ENCODE data around the gene ITGA11. TPM values are rescaled to one million over a fixed set of nuclear protein-coding genes. Genes with fewer than 3 reads are reported as not detected.

ITGA11 gene
- total RNA-seq, 2 experiments from 2014 or later, result under 0.01 TPM; not detected in 1

- no TSS peak for BruUV-seq (replicated peaks)
- no peaks in the 10 kb centered on the region; the same call in 1 of the 2 replicates for H3K9me2 ChIP-seq (ENCODE audit: insufficient read depth, low read length)
Observed at GRCh38 chr15:68449389-68449788, 17.4 kb upstream of the ITGA11 start.

GRCh38 chr15:68447976-68448755 is 16.2 kb upstream of the ITGA11 start:
- POLR2A ChIA-PET, result interaction anchor here (0.5 kb wide), 1 partner anchor 21 kb away, joined by 11 read pairs; no protein-coding TSS in a partner anchor
- no peaks in the 10 kb centered on the region; the same call in 1 of the 2 replicates for H3K9me2 ChIP-seq (ENCODE audit: insufficient read depth, low read length)
- CTCF ChIA-PET (ENCODE audit: unreplicated experiment), result no interaction called here
- H3K27ac ChIP-seq (ENCODE audit: low read depth, low read length, poor library complexity, severe bottlenecking), result no peak overlapping the region
- no peak overlapping the region for H3K4me3 ChIP-seq (ENCODE audit: low read depth, low read length, poor library complexity, severe bottlenecking)
- H3K79me2 ChIP-seq (ENCODE audit: insufficient read depth, low read depth, low read length), result no peaks in the 10 kb centered on the region
- BruUV-seq (replicated peaks), result no TSS peak
- no peak for DNase-seq (ENCODE audit: low spot score)
- no peak for TF ChIP-seq EZH2phosphoT487 (IDR thresholded peaks at IDR 0.05; ENCODE audit: borderline replicate concordance, low read depth, low read length)
- TF ChIP-seq, protein P1, sequence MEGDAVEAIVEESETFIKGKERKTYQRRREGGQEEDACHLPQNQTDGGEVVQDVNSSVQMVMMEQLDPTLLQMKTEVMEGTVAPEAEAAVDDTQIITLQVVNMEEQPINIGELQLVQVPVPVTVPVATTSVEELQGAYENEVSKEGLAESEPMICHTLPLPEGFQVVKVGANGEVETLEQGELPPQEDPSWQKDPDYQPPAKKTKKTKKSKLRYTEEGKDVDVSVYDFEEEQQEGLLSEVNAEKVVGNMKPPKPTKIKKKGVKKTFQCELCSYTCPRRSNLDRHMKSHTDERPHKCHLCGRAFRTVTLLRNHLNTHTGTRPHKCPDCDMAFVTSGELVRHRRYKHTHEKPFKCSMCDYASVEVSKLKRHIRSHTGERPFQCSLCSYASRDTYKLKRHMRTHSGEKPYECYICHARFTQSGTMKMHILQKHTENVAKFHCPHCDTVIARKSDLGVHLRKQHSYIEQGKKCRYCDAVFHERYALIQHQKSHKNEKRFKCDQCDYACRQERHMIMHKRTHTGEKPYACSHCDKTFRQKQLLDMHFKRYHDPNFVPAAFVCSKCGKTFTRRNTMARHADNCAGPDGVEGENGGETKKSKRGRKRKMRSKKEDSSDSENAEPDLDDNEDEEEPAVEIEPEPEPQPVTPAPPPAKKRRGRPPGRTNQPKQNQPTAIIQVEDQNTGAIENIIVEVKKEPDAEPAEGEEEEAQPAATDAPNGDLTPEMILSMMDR (conservative IDR thresholded peaks at IDR 0.05; ENCODE audit: low read length), result no peak
- no peak overlapping the region for H3K4me2 ChIP-seq (ENCODE audit: low read length)
- H2AFZ ChIP-seq (ENCODE audit: low read length), result no peak overlapping the region
- no peaks in the 10 kb centered on the region for H3K4me1 ChIP-seq (ENCODE audit: insufficient read depth, low read length, poor library complexity, severe bottlenecking)
- 0 out of 2 replicates have a peak, but pooled peaks cover 6% of the 10 kb centered on the region for H3K9me3 ChIP-seq (ENCODE audit: low read length)
- H4K20me1 ChIP-seq (ENCODE audit: insufficient read depth, low read length), result no peaks in the 10 kb centered on the region
- intact Hi-C loops (cut with micrococcal nuclease; ENCODE audit: unreplicated experiment), result no loop called here
- H3K36me3 ChIP-seq (ENCODE audit: insufficient read depth, low read length), result no peaks in the 10 kb centered on the region

More at GRCh38 chr15:68449389-68449788, 17.4 kb upstream of the ITGA11 start:
- Histone ChIP-seq H3K4me2 (ENCODE audit: low read length) (no peak overlapping the region), H4K20me1 (ENCODE audit: insufficient read depth, low read length) (no peaks in the 10 kb centered on the region), H3K4me3 (ENCODE audit: low read depth, low read length, poor library complexity, severe bottlenecking) (no peak overlapping the region), H3K4me1 (ENCODE audit: insufficient read depth, low read length, poor library complexity, severe bottlenecking) (no peaks in the 10 kb centered on the region), H3K36me3 (ENCODE audit: insufficient read depth, low read length) (no peaks in the 10 kb centered on the region), H2AFZ (ENCODE audit: low read length) (no peak overlapping the region), H3K79me2 (ENCODE audit: insufficient read depth, low read depth, low read length) (no peaks in the 10 kb centered on the region), H3K27ac (ENCODE audit: low read depth, low read length, poor library complexity, severe bottlenecking) (no peak overlapping the region), H3K9me3 (ENCODE audit: low read length) (0 out of 2 replicates have a peak, but pooled peaks cover 6% of the 10 kb centered on the region)
- intact Hi-C loops (cut with micrococcal nuclease; ENCODE audit: unreplicated experiment), result no loop called here
- ChIA-PET POLR2A (no interaction called here), CTCF (ENCODE audit: unreplicated experiment) (no interaction called here)
- TF ChIP-seq, protein P1 (conservative IDR thresholded peaks at IDR 0.05; ENCODE audit: low read length), result no peak
- no peak for TF ChIP-seq EZH2phosphoT487 (IDR thresholded peaks at IDR 0.05; ENCODE audit: borderline replicate concordance, low read depth, low read length)
- no peak for DNase-seq (ENCODE audit: low spot score)

- H3K9me2 ChIP-seq (ENCODE audit: insufficient read depth, low read length), result no peaks in the 10 kb centered on the region; the same call in 1 of the 2 replicates
- no peaks in the 10 kb centered on the region for H3K4me1 ChIP-seq (ENCODE audit: insufficient read depth, low read length, poor library complexity, severe bottlenecking)
- 0 out of 2 replicates have a peak, but pooled peaks cover 6% of the 10 kb centered on the region for H3K9me3 ChIP-seq (ENCODE audit: low read length)
- CTCF ChIA-PET (ENCODE audit: unreplicated experiment), result no interaction called here
- no peak overlapping the region for H3K4me2 ChIP-seq (ENCODE audit: low read length)
- H3K79me2 ChIP-seq (ENCODE audit: insufficient read depth, low read depth, low read length), result no peaks in the 10 kb centered on the region
- DNase-seq (ENCODE audit: low spot score), result no peak
- H3K36me3 ChIP-seq (ENCODE audit: insufficient read depth, low read length), result no peaks in the 10 kb centered on the region
- no peaks in the 10 kb centered on the region for H4K20me1 ChIP-seq (ENCODE audit: insufficient read depth, low read length)
- no peak overlapping the region for H3K27ac ChIP-seq (ENCODE audit: low read depth, low read length, poor library complexity, severe bottlenecking)
- TF ChIP-seq EZH2phosphoT487 (IDR thresholded peaks at IDR 0.05; ENCODE audit: borderline replicate concordance, low read depth, low read length), result no peak
- TF ChIP-seq, protein P1 (conservative IDR thresholded peaks at IDR 0.05; ENCODE audit: low read length), result no peak
- intact Hi-C loops (cut with micrococcal nuclease; ENCODE audit: unreplicated experiment), result no loop called here
- BruUV-seq (replicated peaks), result no TSS peak
- no peak overlapping the region for H2AFZ ChIP-seq (ENCODE audit: low read length)
- no peak overlapping the region for H3K4me3 ChIP-seq (ENCODE audit: low read depth, low read length, poor library complexity, severe bottlenecking)
- POLR2A ChIA-PET, result no interaction called here
Observed at GRCh38 chr15:68447209-68447608, 15.2 kb upstream of the ITGA11 start.
